ENCODE results near the gene IRF3.

- TF ChIP-seq CTCF (IDR thresholded peaks at IDR 0.05; ENCODE audit: low read depth, low read length, poor library complexity, severe bottlenecking) (no peak), EZH2phosphoT487 (IDR thresholded peaks at IDR 0.05; ENCODE audit: borderline replicate concordance, low read length) (no peak)
Measured at GRCh38 chr19:49641688-49642491, 23.8 kb downstream of the IRF3 start, which contains the start of gene SCAF1.

All from DOHH2 (cell line).